ENCODE measurements around the gene NBAS. TPM values are rescaled to one million over a fixed set of nuclear protein-coding genes. Genes with fewer than 3 reads are reported as not detected.
A peak's percentile ranks its signal among the peaks of the same experiment; 100 is the strongest.

Gene NBAS
- total RNA-seq (2021; ENCODE audit: unreplicated experiment) (36.3 TPM), Bru-seq, nascent RNA (percentile 79 among the genes with signal in this experiment), BruChase-seq, experiment 1, labeled RNA remaining after a 2-hour chase (percentile 65 among the genes with signal in this experiment), BruChase-seq, experiment 2, labeled RNA remaining after a 6-hour chase (percentile 64 among the genes with signal in this experiment)
- 19.0 TPM for polyA plus RNA-seq (2012; ENCODE audit: insufficient read length)
- long read RNA-seq, partial matches to known transcripts = 8 of 10 reads
- long read RNA-seq, other reads (novel, unspliced or antisense) = 2 of 10 reads

GRCh38 chr2:15560988-15561573 is at the start of gene NBAS:
TSS of gene NBAS (minus strand) at chr2:15561334. CDS start at chr2:15561304, 30 bp downstream.
- Histone ChIP-seq H3K4me1 (ENCODE audit: control insufficient read depth, insufficient read depth, low read length) (peaks cover 12% of the 10 kb centered on the region), H3K4me3 (ENCODE audit: low read depth in 2 of 2, low read length in 2 of 2) (peak within 1 kb of the TSS; percentile 68 to 97), H3K36me3 (ENCODE audit: control insufficient read depth, insufficient read depth, low read length) (no peaks in the 10 kb centered on the region; the same call in 1 of the 2 replicates), H3K9me3 (ENCODE audit: control insufficient read depth, insufficient read depth, low read depth, low read length) (no peaks in the 10 kb centered on the region), H3K27me3 (ENCODE audit: control insufficient read depth, insufficient read depth, low read length) (no peaks in the 10 kb centered on the region), H3K27ac (ENCODE audit: low read length) (peak within 1 kb of the TSS; percentile 94)
- DNase-seq (ENCODE audit: low read depth, low spot score) (peak; percentile 74), ATAC-seq (peak; percentile 95)
- ChIA-PET CTCF (interaction anchor here (1.0 kb wide), 1 partner anchor 16 kb away, joined by 3 read pairs; no protein-coding TSS in a partner anchor), POLR2A (no interaction called here)
- in situ Hi-C loops (cut with HindIII; ENCODE audit: low pct_unique_long_range_greater_than_20kb, low sequenced_read_pairs) (no loop called here), intact Hi-C loops (cut with micrococcal nuclease; ENCODE audit: unreplicated experiment) (no loop called here)
- TF ChIP-seq POLR2AphosphoS5 (IDR thresholded peaks at IDR 0.05; ENCODE audit: low read depth, low read length) (peak; percentile 71), SIN3A (IDR thresholded peaks at IDR 0.05; ENCODE audit: borderline replicate concordance, insufficient read depth, low read depth, low read length) (0 out of 2 replicates have a peak, but pooled peaks have one; percentile 86)
- TF ChIP-seq, protein P1, sequence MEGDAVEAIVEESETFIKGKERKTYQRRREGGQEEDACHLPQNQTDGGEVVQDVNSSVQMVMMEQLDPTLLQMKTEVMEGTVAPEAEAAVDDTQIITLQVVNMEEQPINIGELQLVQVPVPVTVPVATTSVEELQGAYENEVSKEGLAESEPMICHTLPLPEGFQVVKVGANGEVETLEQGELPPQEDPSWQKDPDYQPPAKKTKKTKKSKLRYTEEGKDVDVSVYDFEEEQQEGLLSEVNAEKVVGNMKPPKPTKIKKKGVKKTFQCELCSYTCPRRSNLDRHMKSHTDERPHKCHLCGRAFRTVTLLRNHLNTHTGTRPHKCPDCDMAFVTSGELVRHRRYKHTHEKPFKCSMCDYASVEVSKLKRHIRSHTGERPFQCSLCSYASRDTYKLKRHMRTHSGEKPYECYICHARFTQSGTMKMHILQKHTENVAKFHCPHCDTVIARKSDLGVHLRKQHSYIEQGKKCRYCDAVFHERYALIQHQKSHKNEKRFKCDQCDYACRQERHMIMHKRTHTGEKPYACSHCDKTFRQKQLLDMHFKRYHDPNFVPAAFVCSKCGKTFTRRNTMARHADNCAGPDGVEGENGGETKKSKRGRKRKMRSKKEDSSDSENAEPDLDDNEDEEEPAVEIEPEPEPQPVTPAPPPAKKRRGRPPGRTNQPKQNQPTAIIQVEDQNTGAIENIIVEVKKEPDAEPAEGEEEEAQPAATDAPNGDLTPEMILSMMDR (IDR thresholded peaks at IDR 0.05) = no peak
- no TSS peak for BruUV-seq (replicated peaks)

GRCh38 chr2:15610430-15610952 is 49.4 kb upstream of the NBAS start:
- ATAC-seq = no peak
- BruUV-seq (replicated peaks) = no TSS peak
- ChIA-PET POLR2A (no interaction called here), CTCF (no interaction called here)
- TF ChIP-seq, protein P2, sequence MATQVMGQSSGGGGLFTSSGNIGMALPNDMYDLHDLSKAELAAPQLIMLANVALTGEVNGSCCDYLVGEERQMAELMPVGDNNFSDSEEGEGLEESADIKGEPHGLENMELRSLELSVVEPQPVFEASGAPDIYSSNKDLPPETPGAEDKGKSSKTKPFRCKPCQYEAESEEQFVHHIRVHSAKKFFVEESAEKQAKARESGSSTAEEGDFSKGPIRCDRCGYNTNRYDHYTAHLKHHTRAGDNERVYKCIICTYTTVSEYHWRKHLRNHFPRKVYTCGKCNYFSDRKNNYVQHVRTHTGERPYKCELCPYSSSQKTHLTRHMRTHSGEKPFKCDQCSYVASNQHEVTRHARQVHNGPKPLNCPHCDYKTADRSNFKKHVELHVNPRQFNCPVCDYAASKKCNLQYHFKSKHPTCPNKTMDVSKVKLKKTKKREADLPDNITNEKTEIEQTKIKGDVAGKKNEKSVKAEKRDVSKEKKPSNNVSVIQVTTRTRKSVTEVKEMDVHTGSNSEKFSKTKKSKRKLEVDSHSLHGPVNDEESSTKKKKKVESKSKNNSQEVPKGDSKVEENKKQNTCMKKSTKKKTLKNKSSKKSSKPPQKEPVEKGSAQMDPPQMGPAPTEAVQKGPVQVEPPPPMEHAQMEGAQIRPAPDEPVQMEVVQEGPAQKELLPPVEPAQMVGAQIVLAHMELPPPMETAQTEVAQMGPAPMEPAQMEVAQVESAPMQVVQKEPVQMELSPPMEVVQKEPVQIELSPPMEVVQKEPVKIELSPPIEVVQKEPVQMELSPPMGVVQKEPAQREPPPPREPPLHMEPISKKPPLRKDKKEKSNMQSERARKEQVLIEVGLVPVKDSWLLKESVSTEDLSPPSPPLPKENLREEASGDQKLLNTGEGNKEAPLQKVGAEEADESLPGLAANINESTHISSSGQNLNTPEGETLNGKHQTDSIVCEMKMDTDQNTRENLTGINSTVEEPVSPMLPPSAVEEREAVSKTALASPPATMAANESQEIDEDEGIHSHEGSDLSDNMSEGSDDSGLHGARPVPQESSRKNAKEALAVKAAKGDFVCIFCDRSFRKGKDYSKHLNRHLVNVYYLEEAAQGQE (IDR thresholded peaks at IDR 0.05; ENCODE audit: insufficient read depth in 1 of 2, low read depth in 2 of 2, low read length in 1 of 2) = no peak
- TF ChIP-seq POLR2AphosphoS5 (IDR thresholded peaks at IDR 0.05; ENCODE audit: low read depth, low read length) = no peak
- no peak for TF ChIP-seq TCF7L2 (IDR thresholded peaks at IDR 0.05; ENCODE audit: low read depth, low read length)
- TF ChIP-seq SIN3A (IDR thresholded peaks at IDR 0.05; ENCODE audit: borderline replicate concordance, insufficient read depth, low read depth, low read length) = no peak
- TF ChIP-seq, protein P1 (IDR thresholded peaks at IDR 0.05) = no peak
- no peaks in the 10 kb centered on the region for H3K9me3 ChIP-seq (ENCODE audit: control insufficient read depth, insufficient read depth, low read depth, low read length)
- DNase-seq (ENCODE audit: low read depth, low spot score) = no peak
- in situ Hi-C loops (cut with HindIII; ENCODE audit: low pct_unique_long_range_greater_than_20kb, low sequenced_read_pairs) (no loop called here), intact Hi-C loops (cut with micrococcal nuclease; ENCODE audit: unreplicated experiment) (no loop called here)
- no peaks in the 10 kb centered on the region for H3K27me3 ChIP-seq (ENCODE audit: control insufficient read depth, insufficient read depth, low read length)
- H3K27ac ChIP-seq (ENCODE audit: low read length) = no peak overlapping the region
- no peak overlapping the region for H3K4me3 ChIP-seq (ENCODE audit: low read depth in 2 of 2, low read length in 2 of 2)
- no peaks in the 10 kb centered on the region for H3K4me1 ChIP-seq (ENCODE audit: control insufficient read depth, insufficient read depth, low read length)
- peaks cover 40% of the 10 kb centered on the region for H3K36me3 ChIP-seq (ENCODE audit: control insufficient read depth, insufficient read depth, low read length)

Measured in Panc1 (cell line).